Measurements from ENCODE around the gene CARNS1.

Gene CARNS1

GRCh38 chr11:67429722-67430121 lies 14.2 kb downstream of the CARNS1 start:
- no peak for DNase-seq

- no peak for DNase-seq
Measured at GRCh38 chr11:67431346-67432249, 16.1 kb downstream of the CARNS1 start.

GRCh38 chr11:67432655-67433349 lies 17.3 kb downstream of the CARNS1 start:
- DNase-seq = no peak

- DNase-seq = no peak
Measured at GRCh38 chr11:67433536-67434394, 18.3 kb downstream of the CARNS1 start.

- no peak for DNase-seq
Measured at GRCh38 chr11:67434395-67434881, 19.0 kb downstream of the CARNS1 start.

- DNase-seq = no peak
Measured at GRCh38 chr11:67435031-67435726, 19.7 kb downstream of the CARNS1 start.

- no peak for DNase-seq
Measured at GRCh38 chr11:67435727-67436458, 20.4 kb downstream of the CARNS1 start.

GRCh38 chr11:67436459-67437081 lies 21.1 kb downstream of the CARNS1 start:
- DNase-seq = peak; percentile 68

GRCh38 chr11:67437082-67437808 lies 21.8 kb downstream of the CARNS1 start, which contains the start of gene PTPRCAP:
Gene PTPRCAP (minus strand): TSS chr11:67437682. CDS start chr11:67437619, 63 bp downstream.
- peak; percentile 70 to 77 for DNase-seq

GRCh38 chr11:67437809-67438157 lies 22.3 kb downstream of the CARNS1 start:
- DNase-seq = no peak

GRCh38 chr11:67438158-67438902 lies 22.9 kb downstream of the CARNS1 start:
- DNase-seq = peak; percentile 67 to 73

- no peak for DNase-seq
Measured at GRCh38 chr11:67439321-67440228, 24.1 kb downstream of the CARNS1 start.

GRCh38 chr11:67440229-67441097 lies 25.0 kb downstream of the CARNS1 start:
- no peak for DNase-seq

GRCh38 chr11:67441098-67441563 lies 25.7 kb downstream of the CARNS1 start:
- DNase-seq = no peak

- no peak for DNase-seq
Measured at GRCh38 chr11:67441731-67442351, 26.4 kb downstream of the CARNS1 start.

GRCh38 chr11:67442504-67443404 lies 27.3 kb downstream of the CARNS1 start:
- DNase-seq = no peak

Data from activated CD4-positive, alpha-beta T cell treated with anti-CD3 and anti-CD28 coated beads for 4 hours (primary cell).